B cell (primary cell): ENCODE measurements around the gene ABCA4. TPM values are rescaled to one million over a fixed set of nuclear protein-coding genes. Genes with fewer than 3 reads are reported as not detected.

Experiments
- ATAC-seq: fragments of 200-7000 bp; cut with Tn5 transposase; one replicate; pipeline ENCODE4 v1.10.0; 2021; ENCODE audit warnings: low read depth, mild to moderate bottlenecking, moderate number of reproducible peaks, moderate library complexity
- CTCF ChIA-PET: fragments of 350-600 bp; sonication (Branson Sonifier 250); formaldehyde crosslinking; loops from one replicate; lab custom pipeline; 2021; ENCODE audit warnings: antibody characterized with exemption, inconsistent platforms; lab: Charles Lee
- POLR2A ChIA-PET: fragments of 350-600 bp; sonication (Branson Sonifier 250); formaldehyde crosslinking; loops from one replicate; lab custom pipeline; 2021; ENCODE audit warnings: antibody characterized with exemption; lab: Charles Lee
- DNase-seq: peaks from one replicate; pipeline ENCODE4 v3.0.0; 2013
- H2AFZ ChIP-seq: 2 replicates; pipeline ENCODE4 v1.6.1; 2012; ENCODE audit warnings: mild to moderate bottlenecking, low read depth, low read length; ENCODE audit not compliant: insufficient read depth, poor library complexity, severe bottlenecking
- H3K27ac ChIP-seq, 2 donors: 1 replicate in 1 of 2; 2 replicates in 1 of 2; pipeline ENCODE4 v1.5.1; 2012 to 2013; ENCODE audit warnings: low read length in 2 of 2, mild to moderate bottlenecking in 2 of 2, moderate library complexity in 1 of 2
- H3K27me3 ChIP-seq, 4 experiments: fragments of 200-600 bp in 1 of 4; sonication (generic) in 1 of 4; replicated peaks in 1 of 4; 1 replicate in 2 of 4; 2 replicates in 2 of 4; pipeline versions ENCODE4 v1.6.1 to v1.7.0; 2013 to 2016; ENCODE audit warnings: low read length in 3 of 4, mild to moderate bottlenecking in 2 of 4, mixed read lengths in 1 of 4, moderate library complexity in 1 of 4; ENCODE audit not compliant: insufficient read depth in 4 of 4, control insufficient read depth in 3 of 4; ENCODE audit errors: control extremely low read depth in 1 of 4
- H3K36me3 ChIP-seq, 2 experiments: replicated peaks in 1 of 2; 1 replicate in 1 of 2; 2 replicates in 1 of 2; pipeline versions ENCODE4 v1.6.1 to v1.7.1; 2013; ENCODE audit warnings: low read length in 1 of 2; ENCODE audit not compliant: insufficient read depth in 2 of 2, control insufficient read depth in 1 of 2; ENCODE audit errors: control extremely low read depth in 1 of 2, extremely low read depth in 1 of 2
- H3K4me1 ChIP-seq, 2 donors: fragments of 200-600 bp in 1 of 2; sonication (generic) in 1 of 2; 1 replicate in 1 of 2; 2 replicates in 1 of 2; pipeline versions ENCODE4 v1.5.1 to v1.6.1; 2013 to 2017; ENCODE audit warnings: low read length in 2 of 2; ENCODE audit not compliant: control insufficient read depth in 2 of 2, insufficient read depth in 2 of 2
- H3K4me2 ChIP-seq: replicated peaks from 2 replicates; pipeline ENCODE3; 2012; ENCODE audit warnings: mild to moderate bottlenecking, low read depth, low read length; ENCODE audit not compliant: poor library complexity, severe bottlenecking
- H3K4me3 ChIP-seq, 5 experiments: fragments of 200-600 bp in 1 of 5; sonication (generic) in 1 of 5; 1 replicate in 3 of 5; 2 replicates in 2 of 5; pipeline versions ENCODE4 v1.5.1 to v1.7.0; 2011 to 2016; ENCODE audit warnings: low read length in 4 of 5, mild to moderate bottlenecking in 4 of 5, low read depth in 2 of 5, control low read depth in 1 of 5, moderate library complexity in 1 of 5; ENCODE audit not compliant: insufficient read depth in 1 of 5; ENCODE audit errors: control extremely low read depth in 1 of 5, extremely low read depth in 1 of 5
- H3K79me2 ChIP-seq: fragments of 200-600 bp; sonication (generic); one replicate; pipeline ENCODE4 v1.6.0; 2016; ENCODE audit warnings: low read length; ENCODE audit not compliant: control insufficient read depth, insufficient read depth
- H3K9ac ChIP-seq: fragments of 200-600 bp; sonication (generic); 2 replicates; pipeline ENCODE4 v1.6.1; 2017; ENCODE audit warnings: mild to moderate bottlenecking, low read length, moderate library complexity
- H3K9me3 ChIP-seq, 3 donors: one replicate each; pipeline versions ENCODE4 v1.6.1 to v1.7.1; 2013; ENCODE audit warnings: low read length in 2 of 3; ENCODE audit not compliant: control insufficient read depth in 2 of 3, insufficient read depth in 1 of 3; ENCODE audit errors: control extremely low read depth in 1 of 3
- H4K20me1 ChIP-seq: 2 replicates; pipeline ENCODE4 v1.6.0; 2012; ENCODE audit warnings: mild to moderate bottlenecking, low read length; ENCODE audit not compliant: insufficient read depth, control insufficient read depth, poor library complexity, severe bottlenecking
- H3K27ac Mint-ChIP-seq: one replicate; pipeline ENCODE4 v1.8.0; 2021; ENCODE audit warnings: mixed read lengths
- H3K27me3 Mint-ChIP-seq: one replicate; pipeline ENCODE4 v1.8.0; 2021; ENCODE audit warnings: mixed read lengths
- H3K4me1 Mint-ChIP-seq: one replicate; pipeline ENCODE4 v1.8.0; 2021; ENCODE audit warnings: mixed read lengths
- H3K4me3 Mint-ChIP-seq: one replicate; pipeline ENCODE4 v1.8.0; 2021; ENCODE audit warnings: mixed read lengths
- H3K9me3 Mint-ChIP-seq: one replicate; pipeline ENCODE4 v1.8.0; 2022; ENCODE audit warnings: mixed read lengths; ENCODE audit not compliant: insufficient read depth
- EZH2 ChIP-seq: IDR thresholded peaks from 2 replicates; pipeline ENCODE4 v1.6.1; 2012; ENCODE audit warnings: borderline replicate concordance, low read depth, mild to moderate bottlenecking, moderate library complexity, low read length; ENCODE audit not compliant: insufficient read depth, poor library complexity, severe bottlenecking
- WGBS: methylation state at CpG from one replicate; pipeline ENCODE4 v1.1.5; 2013; ENCODE audit warnings: missing lambda C conversion rate; ENCODE audit not compliant: insufficient coverage; 5-methylcytosine and 5-hydroxymethylcytosine counted together
- intact Hi-C: fragments of 100-400 bp; cut with micrococcal nuclease; formaldehyde crosslinking; loops from one replicate; pipeline ENCODE4 v1.10.0; 2022
- polyA plus RNA-seq: library from polyadenylated mRNA; depleted of rRNA; stranded (reverse); fragments of >200 nt; gene quantifications from 2 replicates; pipeline ENCODE4 v1.2.3, GENCODE V29; 2012
- total RNA-seq, 2 donors: library from RNA; stranded (reverse); fragments of 120-200 nt in 1 of 2; gene quantifications; 1 replicate in 1 of 2; 2 replicates in 1 of 2; pipeline versions ENCODE4 v1.2.3 to v1.2.4, GENCODE V29; 2013 to 2022
- TF ChIP-seq, protein P1 (sequence below): fragments of 200-600 bp; IDR thresholded peaks from one replicate; pipeline ENCODE4 v1.8.0; 2022; ENCODE audit warnings: antibody characterized with exemption, mild to moderate bottlenecking

Gene ABCA4
- total and polyA plus RNA-seq, 2 donors (not counting 1 experiment from before 2014, with no cell fraction given), result not detected

DNA sequence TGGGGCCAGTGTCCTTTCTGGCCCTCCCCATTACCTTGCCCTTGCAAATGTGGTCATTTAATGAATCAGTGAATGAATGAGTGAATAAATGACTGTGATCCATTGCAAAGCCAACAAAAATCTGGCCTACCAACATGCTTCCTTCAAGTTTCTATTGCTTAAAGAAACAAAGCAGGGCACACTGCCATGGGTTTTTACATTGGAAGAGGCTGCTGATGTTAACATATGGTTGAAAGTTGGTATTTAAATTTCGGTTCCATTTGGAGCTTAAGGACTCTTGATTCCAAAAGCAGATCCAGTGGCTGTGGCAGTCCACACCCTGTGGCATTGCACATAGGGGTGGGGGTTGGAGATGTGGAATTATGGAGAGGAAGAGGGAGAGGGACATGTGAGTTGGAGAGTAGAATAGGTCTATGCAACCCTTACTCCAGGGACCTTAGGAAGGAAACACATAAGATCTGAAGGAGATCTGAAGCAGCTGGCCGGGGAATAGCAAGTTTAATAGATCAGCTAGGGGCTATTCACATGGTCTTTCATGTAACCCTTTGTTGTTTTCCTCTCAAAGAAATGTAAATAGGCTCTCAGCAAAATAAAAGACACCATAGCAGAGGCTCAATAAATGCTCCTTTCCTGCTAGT lies 7.2 kb downstream of the ABCA4 start:
- Histone ChIP-seq H3K27ac (no peak overlapping the region), H3K36me3 (no peaks in the 10 kb centered on the region), H3K27me3 (peaks cover 0 to 4% (median 0%) of the 10 kb centered on the region in 4 experiments), H3K4me2 (no peak overlapping the region), H3K9me3 (peaks cover 0 to 4% (median 0%) of the 10 kb centered on the region in 3 donors), H3K4me3 (no peak overlapping the region), H2AFZ (no peak overlapping the region), H4K20me1 (no peaks in the 10 kb centered on the region), H3K4me1 (no peaks in the 10 kb centered on the region), H3K9ac (no peak overlapping the region), H3K79me2 (no peaks in the 10 kb centered on the region)
- no peaks in the 10 kb centered on the region for H3K4me1 Mint-ChIP-seq
- POLR2A ChIA-PET, result no interaction called here
- no peak for ATAC-seq
- no peak for DNase-seq
- H3K27me3 Mint-ChIP-seq, result peaks cover 10% of the 10 kb centered on the region
- H3K27ac Mint-ChIP-seq, result no peak overlapping the region
- no peak overlapping the region for H3K4me3 Mint-ChIP-seq
- H3K9me3 Mint-ChIP-seq, result no peaks in the 10 kb centered on the region
- CTCF ChIA-PET, result no interaction called here
- TF ChIP-seq, protein P1, sequence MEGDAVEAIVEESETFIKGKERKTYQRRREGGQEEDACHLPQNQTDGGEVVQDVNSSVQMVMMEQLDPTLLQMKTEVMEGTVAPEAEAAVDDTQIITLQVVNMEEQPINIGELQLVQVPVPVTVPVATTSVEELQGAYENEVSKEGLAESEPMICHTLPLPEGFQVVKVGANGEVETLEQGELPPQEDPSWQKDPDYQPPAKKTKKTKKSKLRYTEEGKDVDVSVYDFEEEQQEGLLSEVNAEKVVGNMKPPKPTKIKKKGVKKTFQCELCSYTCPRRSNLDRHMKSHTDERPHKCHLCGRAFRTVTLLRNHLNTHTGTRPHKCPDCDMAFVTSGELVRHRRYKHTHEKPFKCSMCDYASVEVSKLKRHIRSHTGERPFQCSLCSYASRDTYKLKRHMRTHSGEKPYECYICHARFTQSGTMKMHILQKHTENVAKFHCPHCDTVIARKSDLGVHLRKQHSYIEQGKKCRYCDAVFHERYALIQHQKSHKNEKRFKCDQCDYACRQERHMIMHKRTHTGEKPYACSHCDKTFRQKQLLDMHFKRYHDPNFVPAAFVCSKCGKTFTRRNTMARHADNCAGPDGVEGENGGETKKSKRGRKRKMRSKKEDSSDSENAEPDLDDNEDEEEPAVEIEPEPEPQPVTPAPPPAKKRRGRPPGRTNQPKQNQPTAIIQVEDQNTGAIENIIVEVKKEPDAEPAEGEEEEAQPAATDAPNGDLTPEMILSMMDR, result no peak
- TF ChIP-seq EZH2, result no peak
- 82% methylated on average over 2 of the region's 2 CpGs for WGBS
- intact Hi-C loops, result no loop called here

DNA sequence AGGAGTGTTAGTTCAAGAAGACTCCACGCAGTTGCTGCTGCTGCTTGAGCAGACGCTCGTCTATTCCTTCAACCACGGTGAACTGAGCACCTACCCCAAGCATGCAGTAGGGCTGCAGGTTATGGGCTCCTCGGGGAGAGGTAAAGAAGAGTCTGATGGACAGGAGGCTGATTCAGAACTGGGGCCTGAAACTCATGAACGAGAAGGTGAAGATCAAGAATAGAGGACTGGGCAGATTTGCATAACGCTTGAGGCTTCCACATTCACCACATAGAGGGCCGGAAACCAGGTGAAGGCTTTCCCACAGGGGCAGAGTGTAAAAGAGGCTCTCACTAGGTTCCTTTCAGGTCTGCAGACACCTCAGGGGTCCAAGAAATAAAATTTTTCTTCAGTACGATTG lies 9.1 kb downstream of the ABCA4 start:
- no peak overlapping the region for H3K27ac Mint-ChIP-seq
- no peak overlapping the region for H3K4me3 Mint-ChIP-seq
- intact Hi-C loops, result no loop called here
- no peaks in the 10 kb centered on the region for H4K20me1 ChIP-seq
- CTCF ChIA-PET, result no interaction called here
- POLR2A ChIA-PET, result no interaction called here
- H3K79me2 ChIP-seq, result no peaks in the 10 kb centered on the region
- no peak overlapping the region for H3K4me2 ChIP-seq
- no peak for TF ChIP-seq EZH2
- TF ChIP-seq, protein P1, result no peak
- no peaks in the 10 kb centered on the region for H3K4me1 ChIP-seq
- no peak for DNase-seq
- H3K9ac ChIP-seq, result no peak overlapping the region
- peaks cover 0 to 15% (median 3%) of the 10 kb centered on the region in 4 experiments for H3K27me3 ChIP-seq
- peaks cover 0 to 4% (median 0%) of the 10 kb centered on the region in 3 donors for H3K9me3 ChIP-seq
- H2AFZ ChIP-seq, result no peak overlapping the region
- no peak overlapping the region for H3K4me3 ChIP-seq
- no peaks in the 10 kb centered on the region for H3K36me3 ChIP-seq
- no peaks in the 10 kb centered on the region for H3K4me1 Mint-ChIP-seq
- no peak overlapping the region for H3K27ac ChIP-seq
- peaks cover 19% of the 10 kb centered on the region for H3K27me3 Mint-ChIP-seq
- H3K9me3 Mint-ChIP-seq, result no peaks in the 10 kb centered on the region
- no peak for ATAC-seq
- 80% methylated on average over 7 of the region's 9 CpGs for WGBS
